ENCODE results near the gene GLRX.
A peak's percentile ranks its signal among the peaks of the same experiment; 100 is the strongest.

Gene GLRX, protein sequence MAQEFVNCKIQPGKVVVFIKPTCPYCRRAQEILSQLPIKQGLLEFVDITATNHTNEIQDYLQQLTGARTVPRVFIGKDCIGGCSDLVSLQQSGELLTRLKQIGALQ
- total RNA-seq, result 46.1 to 210 (median 69.6) reads per million in 17 experiments

DNA sequence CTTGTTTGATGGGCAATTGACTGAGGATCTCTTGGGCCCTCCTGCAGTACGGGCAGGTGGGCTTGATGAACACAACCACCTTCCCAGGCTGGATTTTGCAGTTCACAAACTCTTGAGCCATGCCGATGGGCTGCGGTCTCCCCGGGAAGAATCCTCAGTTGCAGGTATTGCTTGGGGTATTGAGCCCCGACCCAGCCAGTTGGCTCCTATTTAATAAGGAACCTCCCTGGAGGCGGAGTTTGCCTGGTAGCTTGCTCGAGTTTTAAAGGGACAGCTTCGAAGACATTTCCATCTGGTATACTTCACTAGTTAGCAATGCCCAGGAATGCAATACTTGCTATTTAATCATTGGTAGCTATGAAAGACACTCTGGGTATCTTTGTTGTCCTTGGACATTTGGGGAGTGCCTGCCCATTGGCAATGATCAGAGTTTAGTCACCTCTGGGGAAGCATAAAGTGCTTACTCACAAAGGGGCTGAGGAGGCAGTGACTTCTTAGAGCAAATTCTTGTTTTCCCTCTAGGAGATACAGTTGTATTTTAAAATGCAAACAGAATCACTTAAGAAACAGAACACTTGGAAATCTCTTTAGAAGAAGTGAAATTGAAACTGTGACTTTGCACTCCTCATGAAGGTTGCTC, at the start of gene GLRX:
GLRX (minus strand) TSS at position 185 of the 640 bp plus-strand sequence; CDS start at position 121, 64 bp downstream.
- DNase-seq, result peak; percentile 59 to 78 (median 74)

DNA sequence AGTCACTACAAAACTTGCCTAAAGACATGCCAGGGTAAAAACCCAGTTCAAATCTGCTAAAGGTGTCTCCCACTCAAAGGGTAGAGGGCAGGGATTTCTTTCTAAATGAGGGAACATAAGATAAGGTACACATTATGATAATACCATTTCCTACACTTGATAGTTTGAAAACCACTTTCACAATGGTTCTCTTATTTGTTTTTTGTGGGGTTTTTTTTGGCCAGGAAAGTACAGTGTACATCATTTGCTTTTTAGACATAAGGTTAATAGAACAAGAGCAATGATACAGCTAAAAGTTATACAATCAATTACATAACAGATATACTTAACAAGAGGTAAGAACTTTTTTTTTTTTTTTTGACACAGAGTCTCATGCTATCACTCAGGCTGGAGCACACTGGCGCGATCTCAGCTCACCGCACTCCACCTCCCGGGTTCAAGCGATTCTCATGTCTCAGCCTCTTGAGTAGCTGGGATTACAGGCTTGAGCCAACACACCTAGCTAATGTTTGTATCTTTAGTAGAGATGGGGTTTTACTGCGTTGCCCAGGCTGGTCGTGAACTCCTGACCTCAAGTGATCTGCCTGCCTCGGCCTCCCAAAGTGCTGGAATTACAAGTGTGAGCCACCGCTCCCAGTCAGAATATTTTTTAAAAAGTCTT, 48.8 kb upstream of the GLRX start:
- DNase-seq, result no peak

- DNase-seq, result peak in 3 of 4 experiments; percentile 34 to 83 (median 78)
Measured at GRCh38 chr5:95870105-95870672, 47.7 kb upstream of the GLRX start.

DNA sequence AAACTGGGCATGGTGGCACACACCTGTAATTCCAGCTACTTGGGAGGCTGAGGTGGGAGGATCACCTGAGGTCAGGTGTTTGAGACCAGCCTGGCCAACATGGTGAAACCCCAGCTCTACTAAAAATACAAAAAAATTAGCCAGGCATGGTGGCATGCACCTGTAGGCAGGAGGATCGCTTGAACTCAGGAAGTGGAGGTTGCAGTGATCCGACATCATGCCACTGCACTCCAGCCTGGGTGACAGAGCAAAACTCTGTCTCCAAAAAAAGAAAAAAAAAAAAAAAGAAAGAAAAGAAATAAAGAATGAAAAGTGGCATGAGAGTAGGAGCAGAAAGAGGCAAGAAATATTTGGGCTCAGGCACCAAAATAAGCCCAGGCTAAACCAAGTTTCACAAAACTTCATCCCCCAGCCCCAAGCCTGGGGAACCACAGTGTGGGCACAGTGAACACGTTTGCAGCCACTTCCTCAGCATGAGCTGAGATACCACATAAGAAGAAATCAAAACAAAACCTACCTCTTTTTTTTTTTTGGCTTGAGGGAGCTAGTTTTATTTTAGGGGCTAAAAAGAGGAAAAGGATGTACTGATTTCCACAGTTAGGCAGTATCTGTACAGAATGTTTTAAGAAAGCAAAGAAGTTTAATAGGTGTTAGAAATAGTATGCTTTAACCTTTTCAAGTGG, 46.8 kb upstream of the GLRX start:
- DNase-seq, result peak; percentile 38 to 74 (median 64)

DNA sequence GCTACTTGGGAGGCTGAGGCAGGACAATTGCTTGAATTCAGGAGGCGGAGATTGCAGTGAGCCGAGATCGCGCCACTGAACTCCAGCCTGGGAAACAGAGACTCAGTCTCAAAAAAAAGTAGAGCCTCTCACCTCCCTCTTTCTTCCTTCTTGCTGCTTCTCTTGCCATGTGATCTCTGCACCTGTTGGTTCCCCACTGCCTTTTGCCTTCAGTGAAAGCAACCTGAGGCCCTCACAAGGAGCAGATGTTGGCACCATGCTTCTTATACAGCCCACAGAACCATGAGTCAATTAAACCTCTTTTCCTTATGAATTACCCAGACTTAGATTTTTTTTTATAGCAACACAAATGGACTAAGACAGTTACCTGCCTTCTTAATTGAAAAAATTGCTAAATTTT, 45.6 kb upstream of the GLRX start:
- DNase-seq, result no peak

DNA sequence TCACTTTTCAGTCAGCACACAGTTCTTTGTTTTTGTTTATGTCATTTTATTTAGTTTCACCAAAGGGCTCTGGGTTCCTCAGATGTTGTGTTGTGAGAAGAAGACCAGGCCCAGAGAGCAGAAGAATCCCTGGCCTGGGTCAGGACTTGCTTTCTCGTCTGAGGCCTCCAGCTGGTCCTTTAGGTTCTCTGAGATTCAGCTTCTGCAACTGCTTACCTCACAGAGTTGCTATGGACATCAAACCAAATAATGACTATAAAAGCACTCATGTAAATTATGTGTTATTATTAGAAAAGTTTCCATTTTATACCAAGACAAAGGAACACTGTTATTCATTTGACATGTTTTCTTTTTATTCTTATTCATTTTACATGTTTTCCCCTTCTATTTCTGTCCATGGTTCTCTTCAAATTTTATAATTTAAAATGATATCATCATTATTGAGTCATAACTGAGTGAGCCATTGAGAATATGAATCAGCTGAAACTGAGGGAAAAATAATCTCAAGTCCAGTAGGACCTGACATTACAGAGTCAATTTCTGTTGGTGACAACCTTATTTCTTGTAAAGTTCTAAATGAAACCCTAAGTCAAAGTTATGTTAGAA, 44.0 kb upstream of the GLRX start:
- DNase-seq, result peak in 3 of 4 experiments; percentile 21 to 57 (median 47)

DNA sequence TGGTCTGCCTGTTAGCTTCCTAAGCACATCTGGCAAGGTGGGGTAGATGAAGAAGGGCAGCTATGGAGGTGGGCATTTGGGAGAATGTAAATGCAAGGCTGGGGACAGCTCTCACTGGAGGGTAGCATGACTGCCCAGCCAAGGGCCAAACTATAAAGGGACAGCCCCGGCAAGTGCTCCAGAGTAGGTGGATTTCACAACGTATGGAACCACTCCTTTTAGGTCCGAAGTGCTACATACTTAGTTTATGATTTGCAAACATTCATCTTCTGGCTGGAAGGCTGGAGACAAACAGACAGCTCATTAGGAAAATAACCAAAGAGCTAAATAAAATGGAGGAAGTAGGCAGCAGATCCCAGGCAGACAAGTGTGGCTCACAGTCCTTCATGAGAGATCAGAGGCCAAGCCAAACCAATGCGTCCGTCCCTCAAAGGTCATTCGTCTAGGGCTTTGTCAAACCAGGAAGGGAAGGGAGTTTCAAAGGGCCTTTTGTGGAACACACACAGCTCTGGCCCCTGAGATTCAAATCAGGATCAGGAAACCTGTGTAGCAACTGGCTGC, 42.5 kb upstream of the GLRX start:
- DNase-seq, result peak in 3 of 4 experiments; percentile 43 to 57 (median 52)

GRCh38 chr5:95864456-95864855, 41.9 kb upstream of the GLRX start:
- no peak for DNase-seq

GRCh38 chr5:95863383-95863757, 40.8 kb upstream of the GLRX start:
- peak; percentile 75 to 92 (median 88) for DNase-seq

GRCh38 chr5:95862671-95863382, 40.3 kb upstream of the GLRX start:
- peak; percentile 58 to 78 (median 74) for DNase-seq

GRCh38 chr5:95861864-95862561, 39.5 kb upstream of the GLRX start:
- peak in 1 of 4 experiments; percentile 47 for DNase-seq

GRCh38 chr5:95861221-95861863, 38.8 kb upstream of the GLRX start:
- peak; percentile 92 to 98 (median 95) for DNase-seq

DNA sequence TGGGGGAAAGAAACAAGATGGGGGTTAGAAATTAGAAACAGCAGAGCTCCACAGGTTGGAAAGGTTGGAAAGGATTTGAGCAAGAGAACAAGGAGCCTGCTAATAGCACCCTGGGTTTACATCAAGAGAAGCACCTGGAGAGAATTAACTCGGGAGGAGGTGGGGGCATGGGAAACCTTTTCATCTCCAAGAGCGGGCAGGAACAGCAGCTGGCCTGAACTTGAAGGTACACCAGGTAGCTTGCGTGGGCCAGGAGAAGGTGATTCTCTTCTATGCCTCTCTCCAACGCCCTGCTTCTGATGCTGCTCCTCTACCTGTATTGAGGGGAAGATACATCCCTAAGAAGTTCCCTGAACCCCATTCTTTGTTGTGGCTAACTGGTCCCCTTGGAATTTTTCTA, 37.1 kb upstream of the GLRX start:
- no peak for DNase-seq

GRCh38 chr5:95858661-95859595, 36.4 kb upstream of the GLRX start:
- DNase-seq, result peak; percentile 92 to 98 (median 96)

- peak; percentile 74 to 89 (median 78) for DNase-seq
Measured at GRCh38 chr5:95858023-95858461, 35.5 kb upstream of the GLRX start.

DNA sequence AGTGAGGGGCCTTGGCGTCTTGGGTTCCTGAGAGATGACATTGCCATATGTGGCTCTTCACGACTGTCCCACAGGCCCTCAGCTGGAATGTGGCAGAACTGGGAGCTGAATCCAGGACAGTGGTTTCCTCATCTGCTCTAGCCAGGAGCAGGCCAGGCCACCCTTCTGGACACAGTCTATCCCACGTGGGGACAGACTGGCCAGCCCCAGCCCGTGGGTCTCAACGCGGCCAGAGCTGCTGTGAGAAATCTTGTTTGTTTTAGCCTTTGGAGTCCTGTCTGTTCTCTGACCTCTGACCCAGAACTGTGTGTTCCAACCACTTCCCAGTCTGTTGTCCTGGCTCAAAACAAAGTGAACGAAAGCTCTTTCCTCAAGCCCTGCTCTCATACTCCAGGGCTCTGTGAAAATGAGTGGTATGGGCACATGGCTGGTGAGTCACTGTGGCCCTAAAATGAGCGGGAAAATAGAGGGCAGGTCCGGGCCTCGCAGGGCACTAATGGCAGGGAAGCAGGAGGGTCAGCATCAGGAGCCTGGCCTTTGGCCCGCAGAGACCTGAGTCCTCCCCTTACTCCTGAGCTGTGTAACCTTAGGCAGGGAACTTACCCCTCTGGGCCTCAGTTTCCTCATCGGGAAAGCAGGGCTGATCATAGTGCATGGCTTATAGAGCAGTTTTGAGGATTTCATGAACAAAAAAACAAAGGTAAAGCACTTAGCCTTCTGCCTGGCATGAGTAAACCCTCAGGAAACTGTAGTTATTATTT, 34.8 kb upstream of the GLRX start:
- no peak for DNase-seq

GRCh38 chr5:95856501-95856981, 34.0 kb upstream of the GLRX start:
- no peak for DNase-seq

DNA sequence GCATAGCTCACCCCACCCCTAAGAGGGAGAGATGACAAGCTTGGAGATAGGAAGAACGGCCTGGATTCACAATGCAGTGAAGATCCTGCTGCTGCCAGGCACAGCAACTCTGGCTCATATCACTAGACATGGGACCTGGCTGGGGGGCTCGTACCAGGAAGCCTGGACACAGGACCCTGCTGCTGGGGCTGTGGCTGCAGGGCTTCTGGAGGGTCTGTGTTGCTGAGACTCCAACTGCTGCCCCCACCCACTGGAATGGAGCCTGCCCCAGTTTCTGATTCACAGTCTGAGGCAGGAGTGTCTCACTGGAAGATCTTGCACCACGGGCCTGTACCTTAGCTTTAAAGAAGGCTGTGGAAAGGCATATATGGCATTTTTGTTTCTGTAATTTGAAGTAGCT, 31.0 kb upstream of the GLRX start:
- no peak for DNase-seq
